DOHH2 (cell line): Measurements from ENCODE around the gene SPOCD1.

Source experiments
- H3F3A ChIP-seq: fragments of 200-600 bp; sonication (generic), shearing (Covaris generic); 2 replicates; pipeline ENCODE4 v1.6.0; 2016; ENCODE audit warnings: antibody characterized with exemption, mild to moderate bottlenecking; ENCODE audit not compliant: control insufficient read depth, insufficient read depth
- H3K27ac ChIP-seq: fragments of 200-600 bp; sonication (generic); 2 replicates; pipeline ENCODE4 v1.5.1; 2014; ENCODE audit warnings: low read depth, mild to moderate bottlenecking, low read length, moderate library complexity
- H3K27me3 ChIP-seq: fragments of 200-600 bp; sonication (generic); 2 replicates; pipeline ENCODE4 v1.6.1; 2014; ENCODE audit warnings: mild to moderate bottlenecking, low read length, mixed read lengths; ENCODE audit not compliant: control insufficient read depth
- H3K36me3 ChIP-seq: fragments of 200-600 bp; sonication (generic); 2 replicates; pipeline ENCODE4 v1.6.1; 2014; ENCODE audit warnings: mild to moderate bottlenecking, low read length, moderate library complexity, mixed read lengths; ENCODE audit not compliant: control insufficient read depth
- H3K4me1 ChIP-seq: fragments of 200-600 bp; sonication (generic); 2 replicates; pipeline ENCODE4 v1.6.1; 2014; ENCODE audit warnings: mild to moderate bottlenecking, low read length, mixed read lengths; ENCODE audit not compliant: control insufficient read depth
- H3K4me2 ChIP-seq: fragments of 200-600 bp; sonication (generic); 2 replicates; pipeline ENCODE4 v1.6.0; 2014; ENCODE audit warnings: mild to moderate bottlenecking, low read length, moderate library complexity
- H3K4me3 ChIP-seq: fragments of 200-600 bp; sonication (generic); 2 replicates; pipeline ENCODE4 v1.5.1; 2014; ENCODE audit warnings: mild to moderate bottlenecking, low read length, mixed read lengths
- H3K79me2 ChIP-seq: fragments of 200-600 bp; sonication (generic); 2 replicates; pipeline ENCODE4 v1.6.1; 2014; ENCODE audit warnings: mild to moderate bottlenecking, low read length, mixed read lengths; ENCODE audit not compliant: control insufficient read depth
- H3K9me2 ChIP-seq: fragments of 200-600 bp; sonication (generic); replicated peaks from 2 replicates; pipeline ENCODE4 v1.6.1; 2014; ENCODE audit warnings: mild to moderate bottlenecking, low read length, mixed read lengths; ENCODE audit not compliant: control insufficient read depth
- H3K9me3 ChIP-seq: fragments of 200-600 bp; sonication (generic); 2 replicates; pipeline ENCODE4 v1.6.1; 2014; ENCODE audit warnings: antibody characterized with exemption, low read length, mixed read lengths; ENCODE audit not compliant: control insufficient read depth, insufficient read depth
- H4K20me1 ChIP-seq: fragments of 200-600 bp; sonication (generic); 2 replicates; pipeline ENCODE4 v1.6.0; 2014; ENCODE audit warnings: low read depth, mild to moderate bottlenecking, antibody characterized with exemption, low read length, moderate library complexity; ENCODE audit not compliant: control insufficient read depth, insufficient read depth
- CTCF ChIP-seq: fragments of 200-600 bp; sonication (generic); IDR thresholded peaks from one replicate; pipeline ENCODE4 v1.5.1; 2014; ENCODE audit warnings: antibody characterized with exemption, mild to moderate bottlenecking, low read depth, low read length; ENCODE audit not compliant: poor library complexity, severe bottlenecking
- EZH2phosphoT487 ChIP-seq: fragments of 200-600 bp; sonication (generic); IDR thresholded peaks from 2 replicates; pipeline ENCODE4 v1.6.1; 2017; ENCODE audit warnings: borderline replicate concordance, mild to moderate bottlenecking, antibody characterized with exemption, low read length, moderate library complexity, mixed read lengths

SPOCD1 gene

GRCh38 chr1:31793086-31793485 lies 22.7 kb downstream of the SPOCD1 start:
- Histone ChIP-seq H3K4me1 (peaks cover 9% of the 10 kb centered on the region), H4K20me1 (no peaks in the 10 kb centered on the region), H3K36me3 (no peaks in the 10 kb centered on the region), H3K9me3 (no peaks in the 10 kb centered on the region), H3K27me3 (peaks cover 34% of the 10 kb centered on the region), H3K4me2 (no peak overlapping the region), H3K9me2 (no peaks in the 10 kb centered on the region), H3K79me2 (no peaks in the 10 kb centered on the region), H3K4me3 (no peak overlapping the region), H3K27ac (no peak overlapping the region), H3F3A (no peaks in the 10 kb centered on the region)
- TF ChIP-seq EZH2phosphoT487 (no peak), CTCF (no peak)

GRCh38 chr1:31792541-31792940 lies 23.3 kb downstream of the SPOCD1 start:
- no peaks in the 10 kb centered on the region for H3K9me3 ChIP-seq
- no peak overlapping the region for H3K4me2 ChIP-seq
- H3K4me3 ChIP-seq, result no peak overlapping the region
- peaks cover 14% of the 10 kb centered on the region for H3K4me1 ChIP-seq
- no peaks in the 10 kb centered on the region for H3K79me2 ChIP-seq
- H4K20me1 ChIP-seq, result no peaks in the 10 kb centered on the region
- H3F3A ChIP-seq, result peaks cover 3% of the 10 kb centered on the region; the same call in 1 of the 2 replicates
- H3K9me2 ChIP-seq, result no peaks in the 10 kb centered on the region
- peaks cover 31% of the 10 kb centered on the region for H3K27me3 ChIP-seq
- no peak for TF ChIP-seq EZH2phosphoT487
- no peak for TF ChIP-seq CTCF
- H3K36me3 ChIP-seq, result no peaks in the 10 kb centered on the region
- no peak overlapping the region for H3K27ac ChIP-seq

GRCh38 chr1:31792116-31792515 lies 23.7 kb downstream of the SPOCD1 start:
- H3K27ac ChIP-seq, result no peak overlapping the region
- H4K20me1 ChIP-seq, result no peaks in the 10 kb centered on the region
- peaks cover 27% of the 10 kb centered on the region for H3K27me3 ChIP-seq

More at GRCh38 chr1:31792116-31792515, 23.7 kb downstream of the SPOCD1 start:
- Histone ChIP-seq H3K36me3 (no peaks in the 10 kb centered on the region), H3K9me2 (no peaks in the 10 kb centered on the region), H3K9me3 (no peaks in the 10 kb centered on the region), H3F3A (peaks cover 6% of the 10 kb centered on the region; the same call in 1 of the 2 replicates), H3K4me2 (no peak overlapping the region), H3K79me2 (no peaks in the 10 kb centered on the region), H3K4me3 (no peak overlapping the region), H3K4me1 (peaks cover 17% of the 10 kb centered on the region)
- TF ChIP-seq EZH2phosphoT487 (no peak), CTCF (no peak)
